Neural cell (in vitro differentiated cells): ENCODE measurements around the gene HAAO. TPM values are rescaled to one million over a fixed set of nuclear protein-coding genes. Genes with fewer than 3 reads are reported as not detected.

ENCODE experiments used
- H2AFZ ChIP-seq: fragments of 200-600, 300-800 bp; sonication (generic), shearing (Covaris generic); 2 replicates; pipeline ENCODE4 v1.6.0; 2014; ENCODE audit warnings: low read depth, mild to moderate bottlenecking, antibody characterized with exemption, low read length, moderate library complexity
- H3F3A ChIP-seq: fragments of 200-600 bp; shearing (Covaris generic); 2 replicates; pipeline ENCODE4 v1.6.1; 2016; ENCODE audit warnings: mild to moderate bottlenecking, moderate library complexity, mixed read lengths, antibody characterized with exemption, low read length; ENCODE audit not compliant: insufficient read depth, poor library complexity, severe bottlenecking
- H3K27ac ChIP-seq: fragments of 200-600, 300-800 bp; sonication (generic), shearing (Covaris generic); 2 replicates; pipeline ENCODE4 v1.5.1; 2014; ENCODE audit warnings: mild to moderate bottlenecking, low read length, moderate library complexity
- H3K27me3 ChIP-seq: fragments of 300-800, 200-600 bp; sonication (generic), shearing (Covaris generic); 2 replicates; pipeline ENCODE4 v1.6.0; 2014; ENCODE audit warnings: mild to moderate bottlenecking, low read depth, low read length, moderate library complexity; ENCODE audit not compliant: insufficient read depth
- H3K36me3 ChIP-seq: fragments of 300-800, 200-600 bp; sonication (generic), shearing (Covaris generic); 2 replicates; pipeline ENCODE4 v1.5.1; 2014; ENCODE audit warnings: mild to moderate bottlenecking, antibody characterized with exemption, low read length, moderate library complexity; ENCODE audit not compliant: insufficient read depth
- H3K4me2 ChIP-seq: fragments of 300-800, 200-600 bp; sonication (generic), shearing (Covaris generic); 2 replicates; pipeline ENCODE4 v1.6.0; 2014; ENCODE audit warnings: mild to moderate bottlenecking, low read length
- H3K4me3 ChIP-seq: fragments of 300-800, 200-600 bp; sonication (generic), shearing (Covaris generic); 2 replicates; pipeline ENCODE4 v1.5.1; 2014; ENCODE audit warnings: mild to moderate bottlenecking, low read length, moderate library complexity
- H3K79me2 ChIP-seq: fragments of 200-600 bp; shearing (Covaris generic); replicated peaks from 2 replicates; pipeline ENCODE4 v1.6.0; 2014; ENCODE audit warnings: mild to moderate bottlenecking, low read length, moderate library complexity; ENCODE audit not compliant: insufficient read depth
- H3K9ac ChIP-seq: fragments of 300-800, 200-600 bp; sonication (generic), shearing (Covaris generic); 2 replicates; pipeline ENCODE4 v1.6.1; 2016; ENCODE audit warnings: mild to moderate bottlenecking, low read length, mixed read lengths
- H3K9me2 ChIP-seq: fragments of 200-600 bp; shearing (Covaris generic); 2 replicates; pipeline ENCODE4 v1.6.1; 2016; ENCODE audit warnings: mild to moderate bottlenecking, low read length, mixed read lengths; ENCODE audit not compliant: insufficient read depth
- H3K9me3 ChIP-seq: fragments of 200-600, 300-800 bp; sonication (generic), shearing (Covaris generic); 2 replicates; pipeline ENCODE4 v1.6.1; 2016; ENCODE audit warnings: mild to moderate bottlenecking, mixed run types, low read length, moderate library complexity, mixed read lengths
- H4K20me1 ChIP-seq: fragments of 200-600 bp; shearing (Covaris generic); 2 replicates; pipeline ENCODE4 v1.6.1; 2016; ENCODE audit warnings: mild to moderate bottlenecking, mixed run types; ENCODE audit not compliant: insufficient read depth
- EP300 ChIP-seq: fragments of 450-650 bp; conservative IDR thresholded peaks from 2 replicates; pipeline ENCODE4 v1.6.1; 2014; ENCODE audit warnings: antibody characterized with exemption, mild to moderate bottlenecking, moderate library complexity; ENCODE audit not compliant: poor library complexity, severe bottlenecking
- EZH2 ChIP-seq: fragments of 200-600, 300-800 bp; shearing (Covaris generic), sonication (generic); IDR thresholded peaks from 2 replicates; pipeline ENCODE4 v1.6.1; 2014; ENCODE audit warnings: antibody characterized with exemption, low read length, borderline replicate concordance, mild to moderate bottlenecking; ENCODE audit not compliant: insufficient read depth, poor library complexity, severe bottlenecking
- MXI1 ChIP-seq: fragments of 450-650 bp; conservative IDR thresholded peaks from 2 replicates; pipeline ENCODE4 v1.6.1; 2014; ENCODE audit warnings: antibody characterized with exemption, mild to moderate bottlenecking; ENCODE audit not compliant: poor library complexity, severe bottlenecking
- POLR2AphosphoS5 ChIP-seq: IDR thresholded peaks from 2 replicates; pipeline ENCODE4 v1.6.1; 2012
- RAD21 ChIP-seq: fragments of 450-650 bp; conservative IDR thresholded peaks from 2 replicates; pipeline ENCODE4 v1.6.1; 2014; ENCODE audit warnings: antibody characterized with exemption, mild to moderate bottlenecking, moderate library complexity
- SMC3 ChIP-seq: fragments of 450-650 bp; conservative IDR thresholded peaks from 2 replicates; pipeline ENCODE4 v1.6.1; 2014; ENCODE audit warnings: antibody characterized with exemption, mild to moderate bottlenecking, moderate library complexity; ENCODE audit not compliant: poor library complexity
- TAF1 ChIP-seq: IDR thresholded peaks from 2 replicates; pipeline ENCODE4 v1.6.1; 2012; ENCODE audit warnings: low read depth
- polyA plus RNA-seq: library from polyadenylated mRNA; depleted of rRNA; stranded (reverse); fragments of >200 nt; gene quantifications from 2 replicates; pipeline ENCODE4 v1.2.3, GENCODE V29; 2014
- TF ChIP-seq, protein P1 (sequence below): fragments of 450-650 bp; IDR thresholded peaks from 2 replicates; pipeline ENCODE4 v1.5.1; 2014; ENCODE audit warnings: antibody characterized with exemption, mild to moderate bottlenecking, moderate library complexity; ENCODE audit not compliant: poor library complexity, severe bottlenecking
- TF ChIP-seq, protein P2 (sequence below): IDR thresholded peaks from 2 replicates; pipeline ENCODE4 v1.6.1; 2012; ENCODE audit warnings: borderline replicate concordance

HAAO gene
- polyA plus RNA-seq, 1 donor from 2014 or later = not detected

DNA sequence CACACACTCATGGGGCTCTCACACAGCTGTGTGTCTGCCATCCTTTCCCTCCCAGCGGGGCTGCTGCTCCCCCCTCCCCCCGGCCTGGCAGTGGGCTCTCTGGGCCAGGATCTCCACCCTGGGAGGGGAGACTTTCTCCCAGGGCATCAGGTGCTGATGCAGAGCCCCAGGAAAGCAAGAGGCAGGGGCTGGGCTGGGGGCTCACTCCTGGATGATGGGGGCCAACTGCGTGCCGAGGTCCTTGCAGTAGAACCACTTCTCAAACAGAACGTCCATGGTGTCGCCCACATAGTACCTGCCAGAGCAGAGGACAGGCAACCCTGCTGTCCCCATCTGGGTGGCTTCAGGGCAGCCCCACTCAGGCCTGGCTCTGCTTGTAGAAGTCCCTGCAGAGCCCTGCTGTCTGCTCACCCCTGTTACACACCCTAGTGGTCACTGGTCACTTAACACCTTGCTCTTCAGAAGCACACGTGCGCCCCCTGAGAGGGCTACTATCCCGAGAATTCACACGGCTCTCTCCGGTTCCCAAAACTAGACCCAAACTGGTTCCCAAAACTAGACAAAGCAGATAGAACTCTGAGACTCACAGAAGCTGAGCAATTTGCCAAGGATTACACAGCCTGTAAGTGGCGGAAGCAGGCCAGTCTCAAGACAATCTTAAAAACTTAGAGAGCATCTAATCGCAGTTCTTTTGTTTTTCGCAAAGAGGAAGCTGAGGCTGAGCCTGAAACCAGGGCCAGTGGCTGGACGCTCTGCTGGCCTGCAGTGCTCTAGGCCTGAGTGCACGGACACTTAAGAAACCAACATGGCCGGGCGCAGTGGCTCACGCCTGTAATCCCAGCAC, 21.9 kb downstream of the HAAO start:
- no peak overlapping the region for H2AFZ ChIP-seq
- no peaks in the 10 kb centered on the region for H3K36me3 ChIP-seq
- H3K9me3 ChIP-seq = no peaks in the 10 kb centered on the region
- H3K27me3 ChIP-seq = no peaks in the 10 kb centered on the region
- H3F3A ChIP-seq = no peaks in the 10 kb centered on the region
- H3K4me2 ChIP-seq = no peak overlapping the region
- TF ChIP-seq SMC3 (no peak), RAD21 (no peak), MXI1 (no peak)
- TF ChIP-seq, protein P1, sequence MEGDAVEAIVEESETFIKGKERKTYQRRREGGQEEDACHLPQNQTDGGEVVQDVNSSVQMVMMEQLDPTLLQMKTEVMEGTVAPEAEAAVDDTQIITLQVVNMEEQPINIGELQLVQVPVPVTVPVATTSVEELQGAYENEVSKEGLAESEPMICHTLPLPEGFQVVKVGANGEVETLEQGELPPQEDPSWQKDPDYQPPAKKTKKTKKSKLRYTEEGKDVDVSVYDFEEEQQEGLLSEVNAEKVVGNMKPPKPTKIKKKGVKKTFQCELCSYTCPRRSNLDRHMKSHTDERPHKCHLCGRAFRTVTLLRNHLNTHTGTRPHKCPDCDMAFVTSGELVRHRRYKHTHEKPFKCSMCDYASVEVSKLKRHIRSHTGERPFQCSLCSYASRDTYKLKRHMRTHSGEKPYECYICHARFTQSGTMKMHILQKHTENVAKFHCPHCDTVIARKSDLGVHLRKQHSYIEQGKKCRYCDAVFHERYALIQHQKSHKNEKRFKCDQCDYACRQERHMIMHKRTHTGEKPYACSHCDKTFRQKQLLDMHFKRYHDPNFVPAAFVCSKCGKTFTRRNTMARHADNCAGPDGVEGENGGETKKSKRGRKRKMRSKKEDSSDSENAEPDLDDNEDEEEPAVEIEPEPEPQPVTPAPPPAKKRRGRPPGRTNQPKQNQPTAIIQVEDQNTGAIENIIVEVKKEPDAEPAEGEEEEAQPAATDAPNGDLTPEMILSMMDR = no peak
- H3K9ac ChIP-seq = no peak overlapping the region
- no peaks in the 10 kb centered on the region for H3K9me2 ChIP-seq
- no peaks in the 10 kb centered on the region for H3K79me2 ChIP-seq
- no peak overlapping the region for H3K4me3 ChIP-seq
- H3K27ac ChIP-seq = no peak overlapping the region
- H4K20me1 ChIP-seq = no peaks in the 10 kb centered on the region

DNA sequence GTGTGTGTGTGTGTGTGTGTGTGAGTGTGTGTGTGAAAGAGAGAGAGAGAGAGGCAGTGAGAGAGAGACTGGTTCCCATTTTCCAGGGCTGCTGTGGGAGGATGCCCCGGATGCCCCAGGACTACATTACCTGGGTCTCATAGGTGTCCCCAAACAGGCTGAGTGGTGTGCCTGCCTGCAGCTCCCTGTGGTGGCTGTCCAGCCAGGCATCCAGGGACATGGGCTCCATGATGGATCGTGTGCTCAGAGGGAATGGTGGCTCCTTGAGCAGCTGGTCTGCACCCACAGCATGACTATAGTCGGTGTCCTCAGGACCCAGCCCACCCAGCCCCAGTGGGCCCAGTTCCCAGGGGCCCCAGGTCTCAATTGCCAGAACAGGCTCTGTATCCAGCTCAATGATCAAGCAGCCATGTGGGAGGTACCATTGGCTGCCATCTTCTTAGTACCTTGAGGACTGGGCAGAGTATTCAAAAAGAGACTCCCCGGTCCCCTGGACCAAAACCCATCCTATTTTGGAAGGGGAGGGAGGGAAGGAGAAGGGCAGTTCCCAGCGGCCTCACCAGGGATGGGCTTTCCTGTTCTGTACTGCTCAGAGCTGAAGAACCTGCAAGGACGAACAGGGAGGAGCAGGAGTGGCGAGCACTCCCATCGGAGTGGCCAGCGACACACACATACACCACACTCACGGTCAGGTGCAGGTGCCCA, 22.6 kb downstream of the HAAO start:
- no peak for TF ChIP-seq EP300

DNA sequence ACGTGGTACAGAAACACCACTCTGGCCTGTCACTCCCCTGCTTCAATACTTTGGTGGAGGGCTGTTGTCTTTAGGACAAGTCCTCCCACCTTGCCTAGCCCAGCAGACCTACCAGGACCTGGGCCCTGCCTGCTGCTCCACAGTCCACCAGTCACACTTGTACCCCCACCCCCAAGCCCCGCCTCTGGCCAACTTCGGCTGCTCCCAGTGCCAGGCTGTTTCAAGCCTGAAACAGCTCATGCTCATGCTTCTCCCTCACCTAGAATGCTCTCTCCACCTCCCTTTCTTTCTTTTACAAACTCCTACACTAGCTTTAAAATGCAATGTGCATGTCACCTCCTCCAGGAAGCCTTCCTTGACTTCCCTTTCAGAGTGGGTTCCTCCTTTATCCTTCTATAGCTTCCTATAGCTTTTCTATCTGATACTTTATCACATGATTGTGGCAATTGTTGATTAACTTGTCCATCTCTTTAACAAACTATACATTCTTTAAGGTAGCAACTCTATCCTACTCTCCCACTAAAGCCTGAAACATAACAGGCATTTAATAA, 23.6 kb downstream of the HAAO start:
- no peak overlapping the region for H2AFZ ChIP-seq
- H3K27ac ChIP-seq = no peak overlapping the region
- no peak overlapping the region for H3K4me2 ChIP-seq
- TF ChIP-seq EP300 = no peak
- TF ChIP-seq, protein P2, sequence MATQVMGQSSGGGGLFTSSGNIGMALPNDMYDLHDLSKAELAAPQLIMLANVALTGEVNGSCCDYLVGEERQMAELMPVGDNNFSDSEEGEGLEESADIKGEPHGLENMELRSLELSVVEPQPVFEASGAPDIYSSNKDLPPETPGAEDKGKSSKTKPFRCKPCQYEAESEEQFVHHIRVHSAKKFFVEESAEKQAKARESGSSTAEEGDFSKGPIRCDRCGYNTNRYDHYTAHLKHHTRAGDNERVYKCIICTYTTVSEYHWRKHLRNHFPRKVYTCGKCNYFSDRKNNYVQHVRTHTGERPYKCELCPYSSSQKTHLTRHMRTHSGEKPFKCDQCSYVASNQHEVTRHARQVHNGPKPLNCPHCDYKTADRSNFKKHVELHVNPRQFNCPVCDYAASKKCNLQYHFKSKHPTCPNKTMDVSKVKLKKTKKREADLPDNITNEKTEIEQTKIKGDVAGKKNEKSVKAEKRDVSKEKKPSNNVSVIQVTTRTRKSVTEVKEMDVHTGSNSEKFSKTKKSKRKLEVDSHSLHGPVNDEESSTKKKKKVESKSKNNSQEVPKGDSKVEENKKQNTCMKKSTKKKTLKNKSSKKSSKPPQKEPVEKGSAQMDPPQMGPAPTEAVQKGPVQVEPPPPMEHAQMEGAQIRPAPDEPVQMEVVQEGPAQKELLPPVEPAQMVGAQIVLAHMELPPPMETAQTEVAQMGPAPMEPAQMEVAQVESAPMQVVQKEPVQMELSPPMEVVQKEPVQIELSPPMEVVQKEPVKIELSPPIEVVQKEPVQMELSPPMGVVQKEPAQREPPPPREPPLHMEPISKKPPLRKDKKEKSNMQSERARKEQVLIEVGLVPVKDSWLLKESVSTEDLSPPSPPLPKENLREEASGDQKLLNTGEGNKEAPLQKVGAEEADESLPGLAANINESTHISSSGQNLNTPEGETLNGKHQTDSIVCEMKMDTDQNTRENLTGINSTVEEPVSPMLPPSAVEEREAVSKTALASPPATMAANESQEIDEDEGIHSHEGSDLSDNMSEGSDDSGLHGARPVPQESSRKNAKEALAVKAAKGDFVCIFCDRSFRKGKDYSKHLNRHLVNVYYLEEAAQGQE = no peak
- TF ChIP-seq, protein P1 = no peak
- no peak for TF ChIP-seq TAF1
- no peak for TF ChIP-seq EZH2
- no peak for TF ChIP-seq MXI1
- no peak for TF ChIP-seq POLR2AphosphoS5
- no peak overlapping the region for H3K4me3 ChIP-seq
- no peaks in the 10 kb centered on the region for H4K20me1 ChIP-seq
- no peaks in the 10 kb centered on the region for H3K27me3 ChIP-seq
- H3K36me3 ChIP-seq = no peaks in the 10 kb centered on the region
- H3K9me3 ChIP-seq = no peaks in the 10 kb centered on the region
- no peaks in the 10 kb centered on the region for H3K9me2 ChIP-seq
- no peaks in the 10 kb centered on the region for H3F3A ChIP-seq
- no peaks in the 10 kb centered on the region for H3K79me2 ChIP-seq
- no peak overlapping the region for H3K9ac ChIP-seq

More for the DNA sequence above, 22.6 kb downstream of the HAAO start:
- H3F3A ChIP-seq = no peaks in the 10 kb centered on the region
- H3K36me3 ChIP-seq = no peaks in the 10 kb centered on the region
- H3K9me2 ChIP-seq = no peaks in the 10 kb centered on the region
- no peaks in the 10 kb centered on the region for H3K9me3 ChIP-seq
- H3K4me2 ChIP-seq = no peak overlapping the region
- no peaks in the 10 kb centered on the region for H4K20me1 ChIP-seq
- H3K79me2 ChIP-seq = no peaks in the 10 kb centered on the region
- H3K27ac ChIP-seq = no peak overlapping the region
- H2AFZ ChIP-seq = no peak overlapping the region
- H3K4me3 ChIP-seq = no peak overlapping the region
- H3K9ac ChIP-seq = no peak overlapping the region
- no peaks in the 10 kb centered on the region for H3K27me3 ChIP-seq
